SU-DHL-6 (cell line): Measurements from ENCODE around the gene MNDA.

Experiments
- EZH2phosphoT487 ChIP-seq: fragments of 200-600 bp; sonication (generic), shearing (Covaris generic); conservative IDR thresholded peaks from 2 replicates; pipeline ENCODE4 v1.6.1; 2018; ENCODE audit warnings: mild to moderate bottlenecking, antibody characterized with exemption, low read length, moderate library complexity, mixed read lengths
- TF ChIP-seq, protein P1 (sequence below): fragments of 200-600 bp; sonication (generic); IDR thresholded peaks from one replicate; pipeline ENCODE4 v1.5.1; 2017; ENCODE audit warnings: antibody characterized with exemption, mild to moderate bottlenecking, low read length, moderate library complexity; ENCODE audit not compliant: insufficient read depth, poor library complexity, severe bottlenecking

GRCh38 chr1:158864595-158864994 lies 33.4 kb downstream of the MNDA start:
- TF ChIP-seq, protein P1, sequence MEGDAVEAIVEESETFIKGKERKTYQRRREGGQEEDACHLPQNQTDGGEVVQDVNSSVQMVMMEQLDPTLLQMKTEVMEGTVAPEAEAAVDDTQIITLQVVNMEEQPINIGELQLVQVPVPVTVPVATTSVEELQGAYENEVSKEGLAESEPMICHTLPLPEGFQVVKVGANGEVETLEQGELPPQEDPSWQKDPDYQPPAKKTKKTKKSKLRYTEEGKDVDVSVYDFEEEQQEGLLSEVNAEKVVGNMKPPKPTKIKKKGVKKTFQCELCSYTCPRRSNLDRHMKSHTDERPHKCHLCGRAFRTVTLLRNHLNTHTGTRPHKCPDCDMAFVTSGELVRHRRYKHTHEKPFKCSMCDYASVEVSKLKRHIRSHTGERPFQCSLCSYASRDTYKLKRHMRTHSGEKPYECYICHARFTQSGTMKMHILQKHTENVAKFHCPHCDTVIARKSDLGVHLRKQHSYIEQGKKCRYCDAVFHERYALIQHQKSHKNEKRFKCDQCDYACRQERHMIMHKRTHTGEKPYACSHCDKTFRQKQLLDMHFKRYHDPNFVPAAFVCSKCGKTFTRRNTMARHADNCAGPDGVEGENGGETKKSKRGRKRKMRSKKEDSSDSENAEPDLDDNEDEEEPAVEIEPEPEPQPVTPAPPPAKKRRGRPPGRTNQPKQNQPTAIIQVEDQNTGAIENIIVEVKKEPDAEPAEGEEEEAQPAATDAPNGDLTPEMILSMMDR = no peak
- TF ChIP-seq EZH2phosphoT487 = no peak
